Activated T-cell treated with anti-CD3 and anti-CD28 coated beads for 4 hours (primary cell): Measurements from ENCODE around the gene ENO4.

Experiments
- DNase-seq: peaks from one replicate; pipeline ENCODE4 v3.0.0-alpha.2; 2020

Gene ENO4

GRCh38 chr10:116925056-116925455, 75.8 kb downstream of the ENO4 start:
- no peak for DNase-seq

GRCh38 chr10:116926426-116926825, 77.1 kb downstream of the ENO4 start:
- DNase-seq, result no peak

GRCh38 chr10:116931806-116932205, 82.5 kb downstream of the ENO4 start:
- DNase-seq, result no peak
